Cardiac muscle cell (in vitro differentiated cells and primary cell): ENCODE data around the gene CFAP46. TPM values are rescaled to one million over a fixed set of nuclear protein-coding genes. Genes with fewer than 3 reads are reported as not detected.

Source experiments
- DNase-seq, 2 donors: peaks; one replicate each; pipeline versions ENCODE4 v3.0.0 to v3.0.0-alpha.2; 2010 to 2017; ENCODE audit warnings: low read depth in 1 of 2, low spot score in 1 of 2
- H3K27ac ChIP-seq: fragments of 200-600 bp; sonication (generic); 2 replicates; pipeline ENCODE4 v1.5.1; 2016
- H3K27me3 ChIP-seq: fragments of 200-600 bp; sonication (generic); 2 replicates; pipeline ENCODE4 v1.6.0; 2016; ENCODE audit warnings: control low read depth
- H3K36me3 ChIP-seq: fragments of 200-600 bp; sonication (generic); 2 replicates; pipeline ENCODE4 v1.5.1; 2016; ENCODE audit warnings: control low read depth
- H3K4me1 ChIP-seq: fragments of 200-600 bp; sonication (generic); 2 replicates; pipeline ENCODE4 v1.8.1; 2017; ENCODE audit warnings: low read depth, mild to moderate bottlenecking, mixed run types
- H3K4me3 ChIP-seq: fragments of 200-600 bp; sonication (generic); 2 replicates; pipeline ENCODE4 v1.5.1; 2016; ENCODE audit warnings: mild to moderate bottlenecking
- H3K9me3 ChIP-seq: fragments of 200-600 bp; sonication (generic); 2 replicates; pipeline ENCODE4 v1.5.1; 2017; ENCODE audit warnings: low read depth, mild to moderate bottlenecking, control low read depth
- polyA plus RNA-seq: library from polyadenylated mRNA; unstranded; fragments of >200 nt; fragmentation: Nextera tagmentation; extraction: Ambion mirVana; gene quantifications from 2 replicates; pipeline ENCODE4 v1.2.1, GENCODE V29; 2016
- total RNA-seq: library from RNA; depleted of rRNA; stranded (reverse); fragments of >200 nt; gene quantifications from 2 replicates; pipeline ENCODE4 v1.2.3, GENCODE V29; 2016
- TF ChIP-seq, protein P1 (sequence below): IDR thresholded peaks from 2 replicates; pipeline ENCODE4 v1.5.1; 2012; ENCODE audit warnings: low read depth, mild to moderate bottlenecking, low read length

Gene CFAP46
- total and polyA plus RNA-seq, 2 experiments from 2014 or later: 2.8 to 4.5 TPM

- Histone ChIP-seq H3K9me3 (no peaks in the 10 kb centered on the region), H3K4me1 (no peaks in the 10 kb centered on the region), H3K36me3 (no peaks in the 10 kb centered on the region), H3K27ac (no peak overlapping the region), H3K27me3 (no peaks in the 10 kb centered on the region), H3K4me3 (no peak overlapping the region)
- TF ChIP-seq, protein P1, sequence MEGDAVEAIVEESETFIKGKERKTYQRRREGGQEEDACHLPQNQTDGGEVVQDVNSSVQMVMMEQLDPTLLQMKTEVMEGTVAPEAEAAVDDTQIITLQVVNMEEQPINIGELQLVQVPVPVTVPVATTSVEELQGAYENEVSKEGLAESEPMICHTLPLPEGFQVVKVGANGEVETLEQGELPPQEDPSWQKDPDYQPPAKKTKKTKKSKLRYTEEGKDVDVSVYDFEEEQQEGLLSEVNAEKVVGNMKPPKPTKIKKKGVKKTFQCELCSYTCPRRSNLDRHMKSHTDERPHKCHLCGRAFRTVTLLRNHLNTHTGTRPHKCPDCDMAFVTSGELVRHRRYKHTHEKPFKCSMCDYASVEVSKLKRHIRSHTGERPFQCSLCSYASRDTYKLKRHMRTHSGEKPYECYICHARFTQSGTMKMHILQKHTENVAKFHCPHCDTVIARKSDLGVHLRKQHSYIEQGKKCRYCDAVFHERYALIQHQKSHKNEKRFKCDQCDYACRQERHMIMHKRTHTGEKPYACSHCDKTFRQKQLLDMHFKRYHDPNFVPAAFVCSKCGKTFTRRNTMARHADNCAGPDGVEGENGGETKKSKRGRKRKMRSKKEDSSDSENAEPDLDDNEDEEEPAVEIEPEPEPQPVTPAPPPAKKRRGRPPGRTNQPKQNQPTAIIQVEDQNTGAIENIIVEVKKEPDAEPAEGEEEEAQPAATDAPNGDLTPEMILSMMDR: no peak
- DNase-seq: no peak
Measured at GRCh38 chr10:132878730-132879407, 63.5 kb downstream of the CFAP46 start.

DNA sequence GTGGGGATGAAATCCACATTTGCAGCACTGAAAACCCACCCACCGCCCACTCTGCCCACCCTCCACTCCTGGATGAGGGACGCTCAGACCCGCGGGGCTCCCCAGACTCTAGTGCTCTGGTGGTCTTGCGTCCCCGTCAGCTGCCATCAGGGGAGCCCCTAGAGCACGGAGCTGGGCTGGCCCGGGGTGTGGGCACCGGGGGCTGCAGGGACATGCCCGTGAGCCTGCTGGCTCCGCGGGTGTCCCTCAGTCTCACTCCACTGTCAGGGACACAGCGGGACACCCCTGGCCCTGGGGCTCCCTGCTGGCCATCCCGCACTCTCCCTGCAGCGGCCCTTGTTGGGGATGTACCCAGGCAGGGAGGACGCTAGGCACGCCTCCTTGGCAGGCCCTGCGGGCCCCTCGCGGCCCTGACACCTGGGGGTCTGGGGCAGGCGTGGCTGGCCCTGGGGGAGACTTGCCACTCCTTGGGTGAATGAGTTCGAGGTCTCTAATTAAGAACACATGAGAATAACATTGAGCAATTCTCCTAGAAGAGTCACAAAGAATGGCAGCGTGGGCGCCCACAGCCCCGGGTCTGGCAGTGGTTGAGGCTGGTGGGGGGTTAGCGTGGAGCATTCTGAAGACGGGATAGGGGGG lies 64.2 kb downstream of the CFAP46 start:
- Histone ChIP-seq H3K9me3 (no peaks in the 10 kb centered on the region), H3K27ac (no peak overlapping the region), H3K4me3 (no peak overlapping the region), H3K27me3 (no peaks in the 10 kb centered on the region), H3K4me1 (no peaks in the 10 kb centered on the region), H3K36me3 (no peaks in the 10 kb centered on the region)
- TF ChIP-seq, protein P1: no peak
- no peak for DNase-seq

GRCh38 chr10:132877473-132877872 lies 64.9 kb downstream of the CFAP46 start:
- TF ChIP-seq, protein P1: no peak
- Histone ChIP-seq H3K9me3 (no peaks in the 10 kb centered on the region), H3K4me3 (no peak overlapping the region), H3K27me3 (no peaks in the 10 kb centered on the region), H3K36me3 (no peaks in the 10 kb centered on the region), H3K4me1 (no peaks in the 10 kb centered on the region), H3K27ac (no peak overlapping the region)
- no peak for DNase-seq

- Histone ChIP-seq H3K4me3 (no peak overlapping the region), H3K36me3 (no peaks in the 10 kb centered on the region), H3K9me3 (no peaks in the 10 kb centered on the region), H3K27me3 (no peaks in the 10 kb centered on the region), H3K27ac (no peak overlapping the region), H3K4me1 (no peaks in the 10 kb centered on the region)
- no peak for DNase-seq
- TF ChIP-seq, protein P1: no peak
Measured at GRCh38 chr10:132876993-132877431, 65.4 kb downstream of the CFAP46 start.

DNA sequence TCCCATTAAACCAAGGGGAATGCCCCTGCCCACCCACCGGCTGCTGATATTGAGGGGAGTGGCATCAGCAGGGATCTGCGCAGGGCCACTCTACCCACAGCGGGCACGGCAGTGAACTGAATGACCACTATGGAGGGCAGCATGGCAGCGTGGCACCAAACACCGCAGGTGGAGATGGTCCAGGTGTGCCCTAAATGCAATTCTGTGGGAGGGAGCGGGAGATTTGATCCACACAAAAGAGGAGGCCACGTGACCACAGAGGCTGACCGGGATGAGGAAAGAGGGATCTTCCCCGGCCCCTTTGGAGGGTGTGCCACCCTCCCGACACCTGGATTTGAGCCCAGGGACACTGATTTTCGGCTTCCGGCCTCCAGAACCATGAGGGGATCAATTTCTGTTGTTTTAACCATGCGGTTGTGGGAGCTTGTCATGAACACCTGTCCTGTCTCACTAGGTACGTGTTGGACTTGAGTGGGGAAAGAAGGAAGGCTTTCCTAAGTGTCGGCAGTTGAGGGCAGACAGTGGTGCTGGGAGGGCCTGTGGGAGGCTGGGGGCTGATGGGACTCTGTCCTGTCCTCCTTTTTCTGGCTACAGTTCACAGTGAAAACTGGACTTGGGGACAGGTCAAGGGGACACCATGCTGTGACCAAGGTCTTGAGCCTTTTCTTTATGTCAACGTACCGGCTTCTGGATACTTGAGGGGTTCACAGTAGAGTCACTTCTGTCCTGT lies 66.1 kb downstream of the CFAP46 start:
- TF ChIP-seq, protein P1: no peak
- H3K36me3 ChIP-seq: no peaks in the 10 kb centered on the region
- no peaks in the 10 kb centered on the region for H3K4me1 ChIP-seq
- no peak for DNase-seq
- no peaks in the 10 kb centered on the region for H3K27me3 ChIP-seq
- no peaks in the 10 kb centered on the region for H3K9me3 ChIP-seq
- no peak overlapping the region for H3K4me3 ChIP-seq
- H3K27ac ChIP-seq: no peak overlapping the region
